Fibroblast of mammary gland (primary cell): Measurements from ENCODE around the gene NLRP5.
A peak's percentile ranks its signal among the peaks of the same experiment; 100 is the strongest.
"Not testable (repeated sequence)": the region's sequence is repeated elsewhere in the genome, so short reads cannot be mapped to it uniquely, and the experiment has no call there.

Experiments
- DNase-seq: peaks from one replicate; pipeline ENCODE4 v3.0.0-alpha.2; 2010; ENCODE audit warnings: low read depth
- H3K4me3 ChIP-seq: 2 replicates; pipeline ENCODE4 v1.5.1; 2011; ENCODE audit warnings: low read depth, mild to moderate bottlenecking, low read length, moderate library complexity; ENCODE audit not compliant: control insufficient read depth
- CTCF ChIP-seq: conservative IDR thresholded peaks from 2 replicates; pipeline ENCODE4 v1.5.1; 2011; ENCODE audit warnings: low read depth, low read length, inconsistent platforms; ENCODE audit not compliant: control insufficient read depth, insufficient read depth

NLRP5 gene

DNA sequence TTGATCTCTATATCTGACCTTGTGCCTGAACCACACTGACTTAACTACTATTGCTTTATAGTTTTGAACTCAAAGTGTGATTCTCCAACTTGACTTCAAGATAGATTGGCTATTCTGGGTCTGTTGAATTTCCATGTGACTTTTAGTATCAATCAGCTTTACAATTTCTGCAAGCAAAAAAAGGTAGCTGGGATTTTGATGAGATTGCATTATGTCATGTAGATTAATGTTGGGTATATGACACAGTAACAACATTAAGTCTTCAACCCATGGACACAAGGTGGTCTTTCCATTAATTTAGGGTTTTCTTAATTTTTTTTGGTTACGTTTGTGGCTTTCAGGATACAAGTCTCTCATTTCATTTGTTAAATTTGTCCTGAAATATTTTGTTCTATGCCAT lies 28.2 kb downstream of the NLRP5 start:
- H3K4me3 ChIP-seq: no peak overlapping the region
- DNase-seq: no peak
- no peak for TF ChIP-seq CTCF

GRCh38 chr19:56015756-56016155 lies 29.2 kb downstream of the NLRP5 start:
- DNase-seq: no peak
- TF ChIP-seq CTCF: no peak
- no peak overlapping the region for H3K4me3 ChIP-seq

GRCh38 chr19:56019325-56019724 lies 32.8 kb downstream of the NLRP5 start:
- not testable (repeated sequence) for H3K4me3 ChIP-seq, DNase-seq

- DNase-seq, H3K4me3 ChIP-seq: not testable (repeated sequence)
Measured at GRCh38 chr19:56020355-56020975, 33.9 kb downstream of the NLRP5 start.

- TF ChIP-seq CTCF: no peak
- no peak for DNase-seq
- no peak overlapping the region for H3K4me3 ChIP-seq
Measured at GRCh38 chr19:56026769-56027168, 40.2 kb downstream of the NLRP5 start.

GRCh38 chr19:56053596-56053995 lies 67.0 kb downstream of the NLRP5 start:
- no peak for DNase-seq
- TF ChIP-seq CTCF: no peak
- H3K4me3 ChIP-seq: no peak overlapping the region

- H3K4me3 ChIP-seq: no peak overlapping the region
- peak; percentile 76 for TF ChIP-seq CTCF
- DNase-seq: peak; percentile 38
Measured at GRCh38 chr19:56066152-56067023, 79.8 kb downstream of the NLRP5 start.
